Uterus (tissue), 2 donors: Measurements from ENCODE around the gene PTGS1.

Experiments
- POLR2A ChIP-seq, 2 donors: fragments of 450-650 bp; IDR thresholded peaks; one replicate each; pipeline ENCODE4 v1.6.1; 2016; ENCODE audit warnings: antibody characterized with exemption in 2 of 2, mild to moderate bottlenecking in 1 of 2, moderate library complexity in 1 of 2
- TF ChIP-seq, protein P1 (sequence below), 4 experiments: fragments of 200-600 bp in 2 of 4; fragments of 450-650 bp in 2 of 4; sonication (generic) in 2 of 4; IDR thresholded peaks; one replicate each; pipeline ENCODE4 v1.5.1; 2016 to 2019; ENCODE audit warnings: antibody characterized with exemption in 4 of 4, mild to moderate bottlenecking in 2 of 4, moderate library complexity in 1 of 4

DNA sequence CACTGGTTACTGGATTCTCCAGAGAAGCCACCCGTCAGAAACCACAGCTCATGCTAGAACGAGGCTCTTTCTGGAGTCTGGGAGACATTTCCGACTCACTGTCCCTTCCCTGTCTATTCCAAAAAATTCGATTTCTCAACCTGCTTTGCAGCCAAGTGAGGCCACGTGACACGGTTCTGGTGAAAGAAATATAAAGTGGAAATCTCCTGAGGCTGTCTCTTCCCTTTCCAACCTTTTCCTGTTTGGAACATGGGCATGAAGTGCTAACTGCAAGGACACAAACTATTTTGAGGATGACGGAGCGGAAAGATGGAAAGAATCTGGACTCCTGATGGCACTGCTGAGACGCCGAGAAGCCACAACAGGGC is 6.1 kb upstream of the PTGS1 start:
- TF ChIP-seq POLR2A (IDR thresholded peaks at IDR 0.05), result no peak
- TF ChIP-seq, protein P1, sequence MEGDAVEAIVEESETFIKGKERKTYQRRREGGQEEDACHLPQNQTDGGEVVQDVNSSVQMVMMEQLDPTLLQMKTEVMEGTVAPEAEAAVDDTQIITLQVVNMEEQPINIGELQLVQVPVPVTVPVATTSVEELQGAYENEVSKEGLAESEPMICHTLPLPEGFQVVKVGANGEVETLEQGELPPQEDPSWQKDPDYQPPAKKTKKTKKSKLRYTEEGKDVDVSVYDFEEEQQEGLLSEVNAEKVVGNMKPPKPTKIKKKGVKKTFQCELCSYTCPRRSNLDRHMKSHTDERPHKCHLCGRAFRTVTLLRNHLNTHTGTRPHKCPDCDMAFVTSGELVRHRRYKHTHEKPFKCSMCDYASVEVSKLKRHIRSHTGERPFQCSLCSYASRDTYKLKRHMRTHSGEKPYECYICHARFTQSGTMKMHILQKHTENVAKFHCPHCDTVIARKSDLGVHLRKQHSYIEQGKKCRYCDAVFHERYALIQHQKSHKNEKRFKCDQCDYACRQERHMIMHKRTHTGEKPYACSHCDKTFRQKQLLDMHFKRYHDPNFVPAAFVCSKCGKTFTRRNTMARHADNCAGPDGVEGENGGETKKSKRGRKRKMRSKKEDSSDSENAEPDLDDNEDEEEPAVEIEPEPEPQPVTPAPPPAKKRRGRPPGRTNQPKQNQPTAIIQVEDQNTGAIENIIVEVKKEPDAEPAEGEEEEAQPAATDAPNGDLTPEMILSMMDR (IDR thresholded peaks at IDR 0.05), result no peak
